Activated gamma-delta T cell (primary cell): ENCODE measurements around the gene INSL3.

ENCODE experiments used
- DNase-seq: peaks from one replicate; lab custom pipeline; 2025; lab: John Stamatoyannopoulos, UW
- total RNA-seq, 2 donors: gene quantifications; one replicate each; lab custom pipeline; 2026; lab: John Stamatoyannopoulos, UW

INSL3 gene, protein sequence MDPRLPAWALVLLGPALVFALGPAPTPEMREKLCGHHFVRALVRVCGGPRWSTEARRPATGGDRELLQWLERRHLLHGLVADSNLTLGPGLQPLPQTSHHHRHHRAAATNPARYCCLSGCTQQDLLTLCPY
- total RNA-seq, result 0.82 to 0.87 reads per million in 2 donors

DNA sequence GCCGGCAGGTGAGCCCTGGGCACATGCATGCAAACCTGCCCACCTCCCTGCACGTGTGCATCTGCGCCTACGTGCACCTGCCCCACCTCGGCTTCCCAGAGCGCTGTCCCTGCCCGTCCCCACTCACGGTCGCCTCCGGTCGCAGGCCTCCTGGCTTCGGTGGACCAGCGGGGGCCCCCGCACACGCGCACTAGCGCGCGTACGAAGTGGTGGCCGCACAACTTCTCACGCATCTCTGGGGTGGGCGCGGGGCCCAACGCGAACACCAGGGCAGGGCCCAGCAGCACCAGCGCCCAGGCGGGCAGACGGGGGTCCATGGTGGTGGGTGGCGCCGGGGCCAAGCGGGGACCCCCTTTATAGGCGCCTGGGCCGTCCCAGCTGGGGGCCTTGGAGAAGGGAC, at the start of gene INSL3:
INSL3 (minus strand) TSS at position 330 of the 400 bp plus-strand sequence; CDS start at position 317, 13 bp downstream.
- DNase-seq, result no peak

DNA sequence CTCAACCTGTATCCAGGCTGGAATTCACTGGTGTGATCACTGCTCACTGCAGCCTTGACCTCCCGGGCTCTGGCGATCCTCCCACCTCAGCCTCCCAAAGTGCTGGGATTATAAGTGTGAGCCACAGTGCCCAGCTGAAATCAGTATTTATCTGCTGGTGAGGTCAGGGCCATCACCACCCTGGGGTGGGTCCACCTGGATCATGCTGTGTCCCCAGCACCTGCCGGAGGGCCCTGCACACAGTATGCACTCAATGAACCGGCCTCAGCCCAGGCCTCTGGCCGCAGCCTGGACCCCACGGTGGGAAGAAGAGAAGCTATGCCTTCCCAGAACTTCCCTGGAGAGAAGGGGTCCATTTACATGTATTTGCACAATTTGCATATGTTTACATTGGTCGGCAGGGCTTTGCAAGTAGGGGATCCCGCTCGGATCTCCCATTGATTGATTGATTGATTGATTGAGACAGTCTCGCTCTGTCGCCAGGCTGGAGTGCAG, 47.8 kb upstream of the INSL3 start:
- no peak for DNase-seq

DNA sequence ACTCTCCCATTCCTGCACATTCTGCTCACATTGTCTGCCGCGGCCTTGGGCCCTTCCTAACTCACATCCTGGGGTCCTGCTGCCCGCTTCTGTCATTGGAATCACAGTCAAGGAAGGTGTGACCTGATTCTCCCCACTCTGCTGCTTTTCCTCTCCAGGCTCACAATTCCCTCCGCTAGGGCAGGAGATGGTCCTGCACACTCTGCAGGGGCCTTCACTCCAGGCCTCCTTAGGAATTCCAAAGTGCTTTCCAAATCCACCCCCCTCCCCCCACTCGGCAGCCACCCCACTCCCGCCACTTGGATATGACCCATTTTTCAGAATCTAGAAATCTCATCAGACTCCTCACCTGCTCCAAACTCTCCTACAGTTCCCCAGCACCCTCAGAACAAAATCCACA, 47.4 kb upstream of the INSL3 start:
- no peak for DNase-seq

DNA sequence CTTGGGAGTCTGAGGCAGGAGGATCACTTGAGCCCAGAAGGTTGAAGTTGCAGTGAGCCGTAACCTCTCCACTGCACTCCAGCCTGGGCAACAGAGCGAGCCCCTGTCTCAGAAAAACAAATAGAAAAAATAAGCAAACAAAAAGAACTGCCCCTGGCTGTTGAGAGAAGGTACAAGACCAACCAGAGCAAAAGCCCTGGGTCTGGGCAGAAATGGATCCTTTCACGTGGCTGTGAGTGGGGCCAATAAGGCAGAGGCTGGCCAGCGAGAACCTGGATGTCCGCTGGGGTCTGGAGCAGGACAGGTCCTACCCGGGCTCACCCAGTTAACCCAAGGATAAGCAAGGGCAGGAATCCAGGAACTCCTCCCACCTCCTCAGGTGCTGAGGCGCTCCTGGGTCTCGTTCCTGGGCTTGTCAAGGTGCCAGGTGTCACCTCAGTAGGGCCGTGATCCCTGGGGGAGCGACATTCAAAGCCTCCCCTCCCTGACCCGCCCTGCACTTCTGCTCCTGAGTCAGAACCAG, 45.7 kb upstream of the INSL3 start:
- DNase-seq, result no peak

DNA sequence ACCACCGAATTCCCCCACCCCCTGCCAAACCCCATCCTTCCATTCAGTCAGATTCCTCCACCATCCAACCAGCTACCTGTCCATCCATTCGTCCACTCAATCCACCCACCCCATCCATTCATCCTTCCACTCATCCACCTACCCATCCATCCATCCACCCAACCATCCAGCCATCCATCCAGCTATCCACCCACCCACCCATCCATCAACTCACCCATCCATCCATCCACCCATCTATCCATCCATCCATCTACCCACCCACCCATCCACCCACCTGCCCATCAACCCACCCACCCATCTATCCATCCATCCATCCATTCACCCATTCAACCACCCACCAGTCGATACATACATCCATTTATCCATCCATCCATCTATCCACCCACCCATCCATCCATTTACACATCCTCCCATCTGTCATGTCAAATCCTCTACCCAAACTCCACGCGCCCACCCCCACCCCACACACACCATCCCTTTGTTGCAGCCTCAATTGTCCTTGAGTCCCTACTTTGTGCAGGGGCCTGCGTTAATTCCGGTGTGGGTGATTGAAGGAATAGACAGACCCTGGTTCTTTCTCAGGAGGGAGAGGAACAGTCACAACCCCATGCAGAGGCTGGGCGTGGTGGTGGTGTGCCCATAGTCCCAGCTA, 45.1 kb upstream of the INSL3 start:
- no peak for DNase-seq

DNA sequence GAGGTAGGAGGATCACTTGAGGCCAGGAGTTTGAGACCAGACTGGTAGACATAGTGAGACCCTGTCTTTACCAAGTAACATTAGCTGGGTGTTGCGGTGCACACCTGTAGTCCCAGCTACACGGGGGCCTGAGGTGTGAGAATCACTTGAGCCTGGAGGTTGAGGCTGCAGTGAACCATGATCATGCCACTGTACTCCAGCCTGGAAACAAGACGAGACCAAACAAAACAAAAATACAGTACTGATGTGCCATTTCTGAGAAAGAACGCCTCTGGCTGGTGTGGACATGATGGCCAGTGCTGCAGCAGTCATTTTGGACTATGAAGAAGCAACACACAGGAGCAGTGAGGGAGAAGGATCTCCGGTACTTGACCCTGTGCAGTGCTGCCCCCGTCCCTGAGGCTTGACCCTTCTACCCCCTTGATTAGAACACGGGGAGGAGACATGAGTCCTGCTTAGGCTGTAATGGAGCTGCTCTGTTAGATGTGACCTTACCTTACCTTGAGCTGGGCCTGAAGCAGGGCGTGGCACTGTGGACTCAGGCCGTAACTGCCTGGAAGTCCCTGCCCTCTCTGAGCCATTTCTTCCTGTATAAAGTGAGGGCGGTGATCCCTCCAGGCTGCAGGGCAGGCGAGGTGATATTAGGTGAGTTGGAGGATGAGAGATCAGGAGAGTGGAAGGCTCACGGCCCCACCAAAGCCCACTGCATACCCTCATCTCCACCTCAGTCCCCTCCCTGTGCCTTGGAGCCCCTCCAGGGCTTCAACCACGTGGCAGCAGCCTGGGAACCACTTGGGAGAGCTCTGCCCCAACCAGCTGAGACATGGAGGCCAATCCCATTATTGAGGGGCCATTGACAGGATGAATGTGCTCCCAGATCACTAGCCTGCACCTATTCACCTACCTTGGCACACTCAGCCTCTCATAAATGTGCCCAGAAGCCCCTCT, 44.3 kb upstream of the INSL3 start:
- DNase-seq, result no peak

DNA sequence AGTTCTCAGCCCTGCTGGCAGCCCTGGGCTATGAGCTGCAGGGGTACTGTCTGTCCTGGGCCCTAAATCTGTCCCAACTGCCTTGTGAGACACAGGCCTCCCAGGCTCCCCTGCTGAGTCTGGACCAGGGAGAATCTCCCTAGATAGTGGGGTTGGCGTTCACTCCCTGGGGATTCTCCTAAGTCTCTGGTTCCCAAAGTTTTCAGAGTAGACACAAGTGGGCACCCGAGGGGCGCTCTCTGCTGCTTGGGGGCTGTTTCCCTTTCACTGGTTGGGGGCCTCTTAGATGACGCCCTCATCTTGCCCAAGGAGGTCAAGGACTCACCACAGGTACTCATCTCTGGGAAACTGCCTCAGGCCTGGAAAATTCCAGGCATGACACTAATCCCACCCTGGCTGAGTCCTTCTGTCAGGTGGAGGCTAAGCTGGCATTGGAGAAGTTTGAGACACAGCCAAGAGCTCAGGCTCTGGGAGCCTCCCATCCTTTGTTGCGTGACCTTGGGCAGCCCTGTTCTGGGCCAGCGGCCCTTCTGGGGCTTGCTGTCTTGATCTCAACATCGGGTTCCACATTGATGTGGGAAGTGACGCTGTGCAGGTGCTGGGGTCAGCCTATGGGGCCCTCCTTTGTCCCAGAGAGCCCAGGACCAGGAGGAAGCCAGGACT, 42.3 kb upstream of the INSL3 start:
- no peak for DNase-seq

DNA sequence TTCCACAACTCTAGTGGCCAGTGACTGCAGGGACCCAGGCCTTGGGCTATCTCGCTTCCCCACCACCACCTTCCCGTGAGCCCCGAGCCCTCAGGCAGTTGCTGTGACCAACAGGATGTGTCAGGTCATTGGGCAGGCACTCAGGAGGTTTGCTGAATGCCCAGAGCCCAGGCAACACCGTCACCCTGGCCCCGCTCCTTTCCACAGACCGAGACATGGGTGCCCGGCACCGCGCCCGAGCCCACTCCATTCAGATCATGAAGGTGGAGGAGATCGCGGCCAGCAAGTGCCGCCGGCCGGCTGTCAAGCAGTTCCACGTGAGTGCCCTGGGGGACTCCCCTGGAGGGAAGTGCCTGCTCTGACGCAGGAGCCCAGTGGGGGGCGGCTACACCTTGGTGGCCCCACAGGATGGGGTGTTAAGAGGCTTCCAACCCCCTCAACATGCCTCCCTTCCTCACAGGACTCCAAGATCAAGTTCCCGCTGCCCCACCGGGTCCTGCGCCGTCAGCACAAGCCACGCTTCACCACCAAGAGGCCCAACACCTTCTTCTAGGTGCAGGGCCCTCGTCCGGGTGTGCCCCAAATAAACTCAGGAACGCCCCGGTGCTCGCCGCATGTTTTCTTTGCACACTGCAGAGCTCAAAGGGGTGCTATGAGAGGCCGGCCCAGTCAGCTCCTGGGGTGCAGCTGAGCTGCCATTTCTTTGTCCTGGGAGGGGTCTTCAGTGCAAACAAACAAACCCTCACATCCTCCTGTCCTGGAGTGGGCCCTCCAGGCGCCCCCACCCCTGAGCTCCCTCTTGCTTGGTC, 41.6 kb upstream of the INSL3 start:
- no peak for DNase-seq

DNA sequence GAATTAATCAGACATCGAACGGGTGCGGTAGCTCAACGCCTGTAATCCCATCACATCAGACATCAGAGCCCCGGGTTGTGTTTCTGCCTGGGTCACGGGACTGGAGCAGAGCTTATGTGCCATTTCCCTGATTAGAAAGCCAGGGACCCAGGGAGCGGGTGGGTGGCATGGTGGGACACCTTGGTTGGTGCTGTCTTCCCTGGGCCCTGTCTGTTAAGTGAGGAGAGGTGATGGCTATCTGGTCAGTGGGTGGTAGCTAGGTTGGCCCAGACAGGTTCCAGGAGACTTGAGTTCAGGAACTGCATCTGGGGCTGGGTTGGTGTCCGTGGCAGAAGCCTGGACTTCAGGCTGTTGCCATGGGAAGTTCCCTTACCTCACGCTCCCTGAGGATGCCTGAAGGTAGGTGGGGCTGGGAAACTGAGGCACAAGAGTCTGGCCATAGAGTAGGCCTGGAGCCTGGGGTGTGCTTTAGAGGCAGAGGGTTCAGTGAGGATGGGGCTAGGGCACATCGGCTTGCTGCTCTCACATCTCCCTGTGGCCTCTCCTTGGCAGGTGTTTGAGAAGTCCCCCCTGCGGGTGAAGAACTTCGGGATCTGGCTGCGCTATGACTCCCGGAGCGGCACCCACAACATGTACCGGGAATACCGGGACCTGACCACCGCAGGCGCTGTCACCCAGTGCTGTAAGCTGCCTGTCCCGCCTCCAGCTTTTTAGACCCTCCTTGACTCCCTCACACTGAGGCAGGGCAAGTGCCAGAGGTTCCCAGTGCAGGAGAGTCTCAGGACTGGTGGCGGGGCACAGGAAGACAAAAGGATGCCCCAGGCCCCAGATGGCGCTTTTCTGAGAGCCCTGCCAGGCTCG, 40.5 kb upstream of the INSL3 start:
- DNase-seq, result no peak

DNA sequence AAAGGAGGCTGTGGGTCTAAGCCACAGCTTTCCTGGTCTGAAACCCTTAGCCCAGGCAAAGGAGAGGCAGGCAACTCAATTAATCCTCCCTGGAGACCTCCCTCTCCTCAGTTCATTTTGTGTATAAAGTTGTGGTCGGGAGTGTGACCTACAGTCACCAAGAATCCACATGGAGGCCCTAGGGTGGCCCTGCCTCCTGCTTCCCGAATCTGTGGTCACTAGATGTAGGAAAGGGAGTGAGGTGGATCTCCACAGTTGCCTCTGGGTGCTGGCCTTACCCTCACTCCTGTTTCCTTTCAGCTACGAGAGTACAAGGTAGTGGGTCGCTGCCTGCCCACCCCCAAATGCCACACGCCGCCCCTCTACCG, 39.7 kb upstream of the INSL3 start:
- no peak for DNase-seq

DNA sequence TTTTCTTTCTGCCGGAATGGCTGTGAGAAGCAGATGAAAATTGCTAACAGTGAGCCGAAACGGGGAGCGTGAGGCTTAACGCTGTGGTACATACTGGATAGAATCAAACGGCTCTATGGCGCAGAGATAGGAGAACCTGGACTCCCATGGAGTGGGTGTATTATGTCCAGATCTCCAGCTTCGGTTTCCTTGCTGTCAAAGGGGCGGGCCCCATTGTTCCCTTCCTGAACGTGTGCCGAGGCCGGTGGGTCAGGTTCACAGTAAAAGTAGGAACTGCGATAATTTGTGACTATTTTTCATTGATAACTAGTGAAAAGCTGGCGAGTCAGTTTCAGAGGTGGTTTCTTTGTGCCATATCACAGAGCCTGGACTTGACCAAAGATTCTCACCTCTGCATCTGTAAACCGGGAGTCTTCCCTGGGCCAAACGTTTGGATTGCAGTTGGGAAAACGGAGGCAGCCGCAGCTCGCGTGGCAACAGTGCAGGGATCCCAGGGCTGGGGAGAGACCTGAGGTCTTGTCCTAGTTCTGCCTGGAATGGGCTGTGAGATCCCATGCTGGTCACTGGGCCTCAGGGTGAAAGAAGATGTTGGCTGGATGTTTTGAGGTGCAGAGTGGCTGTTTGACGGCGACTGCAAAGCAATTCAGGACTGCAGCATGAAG, 39.1 kb upstream of the INSL3 start:
- no peak for DNase-seq

DNA sequence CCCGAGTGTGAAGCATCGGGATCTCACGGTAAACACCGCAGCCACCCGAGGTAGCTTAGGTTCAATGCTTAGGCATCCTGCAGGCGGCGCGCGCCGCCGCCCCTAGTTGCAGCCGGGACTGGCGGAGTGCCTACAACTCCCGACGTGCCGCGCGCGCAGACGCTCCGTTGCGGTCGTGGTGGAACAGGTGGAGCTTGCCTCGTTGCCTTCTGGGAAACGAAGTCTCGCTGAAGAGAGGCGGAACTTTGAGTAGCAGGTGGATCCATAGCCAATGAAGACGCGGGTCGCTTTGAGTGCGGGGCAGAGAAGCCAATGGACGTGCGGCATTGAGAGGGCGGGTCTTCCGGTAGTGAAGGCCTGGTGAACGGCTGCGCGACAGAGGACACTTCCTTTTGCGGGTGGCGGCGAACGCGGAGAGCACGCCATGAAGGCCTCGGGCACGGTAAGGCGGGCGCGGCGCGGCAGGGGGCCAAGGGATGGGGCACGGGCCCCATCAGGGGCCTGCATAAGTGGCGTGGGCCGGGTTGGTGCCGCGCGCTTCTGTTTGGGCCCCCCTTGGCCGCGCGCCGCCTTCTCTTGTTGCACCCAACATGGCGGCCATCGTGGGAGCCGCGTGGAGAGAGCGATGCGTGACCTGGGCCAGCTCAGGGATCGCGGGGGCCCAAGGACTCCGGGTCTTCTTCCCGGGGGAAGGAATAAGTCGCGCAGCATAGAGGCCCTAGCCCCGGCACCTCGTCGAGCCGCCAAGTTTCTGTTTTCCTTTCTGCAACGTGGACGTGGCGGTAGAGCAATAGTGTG, 38.4 kb upstream of the INSL3 start, which contains the start of gene RPL18A:
RPL18A (plus strand) TSS at position 378 of the 798 bp plus-strand sequence; CDS start at position 425, 47 bp downstream.
- DNase-seq, result peak; percentile 99

DNA sequence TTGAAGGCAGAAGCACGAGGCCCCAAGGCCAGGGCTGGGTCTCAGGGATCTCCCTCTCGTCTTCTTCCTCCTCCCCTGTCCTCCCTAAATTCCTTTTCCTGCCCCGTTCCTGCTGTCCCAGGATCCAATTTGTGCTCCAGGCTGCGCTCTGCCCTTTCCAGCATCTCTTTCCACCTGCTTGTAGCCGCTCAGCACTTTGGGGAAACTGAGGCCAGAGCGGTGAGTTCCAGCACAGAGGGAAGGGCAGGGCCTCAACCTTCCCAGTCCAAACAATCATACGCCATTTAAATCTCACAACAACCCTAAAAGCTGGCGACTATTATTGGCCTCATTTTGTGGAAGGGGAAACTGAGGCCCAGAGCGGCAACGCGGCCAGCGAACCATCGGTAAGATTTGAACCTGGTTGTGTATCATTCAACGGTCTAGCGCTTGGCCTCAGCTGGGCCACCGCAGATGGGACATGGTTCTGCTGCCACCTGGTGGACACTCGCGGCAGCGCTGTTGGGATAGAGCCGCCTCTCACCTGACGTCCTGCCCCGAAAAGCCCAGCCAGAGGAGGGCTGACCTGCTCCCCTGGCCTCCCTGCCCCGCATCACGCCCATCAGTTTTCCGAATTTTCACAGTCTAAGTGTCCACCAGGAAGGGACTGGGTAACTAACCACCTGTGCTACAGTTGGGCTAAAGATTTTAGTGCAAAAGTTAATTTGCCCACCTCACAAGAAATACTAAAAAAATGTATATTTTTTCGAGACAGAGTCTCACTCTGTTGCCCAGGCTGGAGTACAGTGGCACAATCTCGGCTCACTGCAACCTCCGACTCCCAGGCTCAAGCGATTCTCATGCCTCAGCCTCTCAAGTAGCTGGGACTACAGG, 34.2 kb upstream of the INSL3 start:
- peak; percentile 72 for DNase-seq

DNA sequence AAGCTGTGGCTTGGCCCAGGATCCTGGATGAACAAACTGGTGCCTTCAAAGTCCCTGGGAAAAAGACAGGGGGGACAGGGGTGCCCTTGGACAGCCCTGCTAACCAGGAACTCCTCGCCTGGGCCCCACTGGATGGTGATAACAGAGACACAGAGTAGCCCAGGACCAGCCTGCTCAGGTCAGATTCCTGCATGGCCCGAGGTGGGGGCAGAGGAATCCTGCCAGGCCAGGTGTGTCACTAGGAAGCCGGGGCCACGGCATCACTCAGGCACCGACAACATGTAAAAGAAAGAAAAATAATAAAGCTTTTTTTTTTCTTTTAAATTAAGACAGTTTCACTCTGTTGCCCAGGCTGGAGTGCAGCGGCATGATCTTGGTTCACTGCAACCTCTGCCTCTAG, 32.7 kb upstream of the INSL3 start:
- DNase-seq, result no peak

DNA sequence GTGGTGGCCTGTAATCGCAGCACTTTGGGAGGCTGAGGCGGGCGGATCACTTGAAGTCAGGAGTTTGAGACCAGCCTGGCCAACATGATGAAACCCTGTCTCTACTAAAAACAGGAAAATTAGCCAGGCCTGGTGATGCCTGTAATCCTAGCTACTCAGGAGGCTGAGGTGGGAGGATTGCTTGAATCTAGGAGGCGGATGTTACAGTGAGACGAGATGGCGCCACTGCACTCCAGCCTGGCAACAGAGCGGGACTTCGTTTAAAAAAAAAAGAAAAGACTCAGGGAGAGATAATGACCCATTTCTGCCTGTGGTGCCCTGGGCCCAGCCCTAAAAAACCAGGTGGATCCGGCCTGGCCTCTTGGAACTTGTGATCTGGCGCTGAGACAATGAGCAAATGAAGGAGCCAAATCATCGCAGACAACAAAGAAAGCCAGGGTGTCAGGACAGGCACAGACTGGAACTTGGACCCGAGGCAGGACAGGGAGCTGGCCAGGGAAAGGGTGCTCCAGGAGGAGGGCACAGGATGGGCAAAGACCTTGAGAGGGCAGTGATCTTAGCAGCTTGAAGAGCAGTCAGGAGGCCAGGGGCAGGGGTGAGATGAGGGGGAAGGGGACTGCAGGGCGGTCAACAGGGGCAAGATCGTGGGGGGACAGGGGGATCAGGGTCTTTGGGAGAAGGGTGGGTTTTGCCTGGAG, 27.4 kb upstream of the INSL3 start:
- no peak for DNase-seq

DNA sequence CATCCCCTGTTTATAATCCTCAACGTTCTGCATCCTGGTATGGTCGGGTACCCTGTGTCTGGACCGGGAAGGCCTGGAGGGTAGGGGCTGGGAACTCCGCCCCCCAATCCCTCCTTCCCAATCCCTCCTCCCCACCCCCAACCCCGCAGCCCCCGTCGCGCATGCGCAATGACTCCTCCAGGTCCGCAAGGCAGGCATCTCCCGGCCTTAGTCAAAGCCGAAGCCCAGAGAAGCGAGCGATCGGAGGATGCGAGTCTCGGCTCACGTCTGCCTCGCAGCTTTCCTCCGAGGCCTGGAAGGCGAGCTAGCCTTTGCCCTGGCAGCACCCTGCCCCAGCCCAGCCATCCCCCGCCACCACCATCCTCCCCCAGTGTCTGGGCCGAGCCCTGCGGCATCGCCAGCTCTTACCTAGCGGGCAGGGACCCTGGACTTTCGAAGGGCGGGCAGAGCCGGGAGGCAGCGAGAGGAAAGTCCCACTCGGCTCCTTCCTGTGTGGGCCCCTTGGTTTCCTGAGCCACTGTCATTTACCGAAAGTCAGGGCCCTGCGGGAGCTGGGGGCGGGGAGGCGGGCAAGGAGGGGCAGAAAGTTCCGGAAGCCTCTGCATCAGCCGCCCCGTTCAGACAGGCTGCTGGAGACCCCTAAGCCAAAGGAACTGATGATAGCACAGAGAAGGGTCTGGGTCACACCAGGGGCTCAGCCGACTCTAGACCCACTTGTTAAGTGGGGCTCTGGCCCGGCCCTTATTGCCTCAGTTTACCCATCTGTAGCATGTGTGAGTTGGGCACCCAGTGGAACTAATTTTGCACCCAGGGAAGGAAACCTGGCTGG, 26.4 kb upstream of the INSL3 start, which contains the start of gene JAK3:
JAK3 (minus strand) TSS at position 445 of the 829 bp plus-strand sequence. CDS start 3,565 bp downstream, outside the sequence.
- peak; percentile 69 for DNase-seq
